ENCODE data around the gene KRR1.
A peak's percentile ranks its signal among the peaks of the same experiment; 100 is the strongest.

KRR1 gene

DNA sequence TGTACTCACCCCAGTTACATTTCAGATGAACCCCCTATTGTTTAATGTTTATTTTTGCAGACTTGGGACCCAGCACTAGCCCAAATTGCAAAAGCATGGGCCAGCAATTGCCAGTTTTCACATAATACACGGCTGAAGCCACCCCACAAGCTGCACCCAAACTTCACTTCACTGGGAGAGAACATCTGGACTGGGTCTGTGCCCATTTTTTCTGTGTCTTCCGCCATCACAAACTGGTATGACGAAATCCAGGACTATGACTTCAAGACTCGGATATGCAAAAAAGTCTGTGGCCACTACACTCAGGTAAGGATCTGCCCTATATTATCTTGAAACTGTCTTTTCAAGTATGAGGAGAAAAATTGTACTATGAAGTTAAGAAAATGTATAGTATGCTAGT lies 29.6 kb downstream of the KRR1 start:
- no peaks in the 10 kb centered on the region for H4K20me1 ChIP-seq (ENCODE audit: insufficient read depth, low read length)
- peaks cover 40% of the 10 kb centered on the region for H3K4me1 ChIP-seq (ENCODE audit: low read length)
- H3K27me3 ChIP-seq (ENCODE audit: low read depth, low read length), result no peaks in the 10 kb centered on the region
- H3K9me3 ChIP-seq (ENCODE audit: insufficient read depth, low read length), result no peaks in the 10 kb centered on the region
- peaks cover 6% of the 10 kb centered on the region for H3K36me3 ChIP-seq (replicated peaks; ENCODE audit: low read depth, low read length)
- H3K79me2 ChIP-seq (ENCODE audit: low read length), result peaks cover 5% of the 10 kb centered on the region
- TF ChIP-seq EZH2phosphoT487 (IDR thresholded peaks at IDR 0.05; ENCODE audit: low read depth), result no peak
- TF ChIP-seq, protein P1, sequence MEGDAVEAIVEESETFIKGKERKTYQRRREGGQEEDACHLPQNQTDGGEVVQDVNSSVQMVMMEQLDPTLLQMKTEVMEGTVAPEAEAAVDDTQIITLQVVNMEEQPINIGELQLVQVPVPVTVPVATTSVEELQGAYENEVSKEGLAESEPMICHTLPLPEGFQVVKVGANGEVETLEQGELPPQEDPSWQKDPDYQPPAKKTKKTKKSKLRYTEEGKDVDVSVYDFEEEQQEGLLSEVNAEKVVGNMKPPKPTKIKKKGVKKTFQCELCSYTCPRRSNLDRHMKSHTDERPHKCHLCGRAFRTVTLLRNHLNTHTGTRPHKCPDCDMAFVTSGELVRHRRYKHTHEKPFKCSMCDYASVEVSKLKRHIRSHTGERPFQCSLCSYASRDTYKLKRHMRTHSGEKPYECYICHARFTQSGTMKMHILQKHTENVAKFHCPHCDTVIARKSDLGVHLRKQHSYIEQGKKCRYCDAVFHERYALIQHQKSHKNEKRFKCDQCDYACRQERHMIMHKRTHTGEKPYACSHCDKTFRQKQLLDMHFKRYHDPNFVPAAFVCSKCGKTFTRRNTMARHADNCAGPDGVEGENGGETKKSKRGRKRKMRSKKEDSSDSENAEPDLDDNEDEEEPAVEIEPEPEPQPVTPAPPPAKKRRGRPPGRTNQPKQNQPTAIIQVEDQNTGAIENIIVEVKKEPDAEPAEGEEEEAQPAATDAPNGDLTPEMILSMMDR (IDR thresholded peaks at IDR 0.05; ENCODE audit: low read depth, low read length), result no peak
- H3K4me3 ChIP-seq (ENCODE audit: low read length), result peak overlapping the region; percentile 84
- peak overlapping the region; percentile 91 for H3K9ac ChIP-seq (ENCODE audit: low read length)
- no peak overlapping the region for H2AFZ ChIP-seq (ENCODE audit: low read depth, low read length)
- H3K27ac ChIP-seq (ENCODE audit: low read length), result peak overlapping the region; percentile 94
- H3K4me2 ChIP-seq (ENCODE audit: low read length), result peak overlapping the region; percentile 92

DNA sequence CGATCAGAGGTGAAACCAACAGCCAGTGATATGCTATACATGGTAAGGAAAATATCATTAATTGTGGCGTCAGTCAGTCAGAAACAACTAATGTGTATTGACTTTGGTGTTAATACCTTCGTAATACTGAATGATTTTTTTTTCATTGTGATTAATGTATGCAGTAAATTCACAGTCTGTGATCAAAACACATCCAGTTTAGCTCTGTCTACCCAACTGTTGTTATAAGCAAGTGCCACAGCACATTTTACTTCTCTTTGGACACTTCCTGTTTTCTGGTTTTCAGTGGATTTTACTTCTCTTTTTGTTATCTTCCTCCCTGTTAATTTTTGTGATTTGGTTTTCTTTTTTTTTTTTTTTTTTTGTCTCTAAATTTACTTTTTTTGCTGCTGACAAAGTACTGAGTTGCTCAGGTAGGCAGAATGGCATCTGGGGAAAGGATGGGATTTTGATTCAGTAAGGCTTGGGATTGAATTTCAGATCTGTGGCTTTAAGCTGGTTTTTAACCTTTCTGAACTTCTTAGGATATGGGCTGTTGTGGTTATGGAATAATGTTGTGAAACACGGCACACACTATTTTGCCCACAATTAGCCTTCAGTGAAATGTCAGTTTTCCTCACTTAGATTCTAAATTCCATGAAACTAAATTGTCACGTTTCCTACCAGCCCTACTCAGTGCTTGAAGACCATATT lies 30.2 kb downstream of the KRR1 start:
- Histone ChIP-seq H3K4me1 (ENCODE audit: low read length) (peaks cover 40% of the 10 kb centered on the region), H3K9ac (ENCODE audit: low read length) (peak overlapping the region; percentile 91), H2AFZ (ENCODE audit: low read depth, low read length) (peak overlapping the region; percentile 85), H3K27me3 (ENCODE audit: low read depth, low read length) (no peaks in the 10 kb centered on the region), H3K36me3 (replicated peaks; ENCODE audit: low read depth, low read length) (peaks cover 6% of the 10 kb centered on the region), H3K9me3 (ENCODE audit: insufficient read depth, low read length) (no peaks in the 10 kb centered on the region), H3K4me3 (ENCODE audit: low read length) (peak overlapping the region; percentile 84), H3K4me2 (ENCODE audit: low read length) (peak overlapping the region; percentile 92), H3K79me2 (ENCODE audit: low read length) (peaks cover 5% of the 10 kb centered on the region), H3K27ac (ENCODE audit: low read length) (peak overlapping the region; percentile 94), H4K20me1 (ENCODE audit: insufficient read depth, low read length) (no peaks in the 10 kb centered on the region)
- TF ChIP-seq, protein P1 (IDR thresholded peaks at IDR 0.05; ENCODE audit: low read depth, low read length), result no peak
- no peak for TF ChIP-seq EZH2phosphoT487 (IDR thresholded peaks at IDR 0.05; ENCODE audit: low read depth)

DNA sequence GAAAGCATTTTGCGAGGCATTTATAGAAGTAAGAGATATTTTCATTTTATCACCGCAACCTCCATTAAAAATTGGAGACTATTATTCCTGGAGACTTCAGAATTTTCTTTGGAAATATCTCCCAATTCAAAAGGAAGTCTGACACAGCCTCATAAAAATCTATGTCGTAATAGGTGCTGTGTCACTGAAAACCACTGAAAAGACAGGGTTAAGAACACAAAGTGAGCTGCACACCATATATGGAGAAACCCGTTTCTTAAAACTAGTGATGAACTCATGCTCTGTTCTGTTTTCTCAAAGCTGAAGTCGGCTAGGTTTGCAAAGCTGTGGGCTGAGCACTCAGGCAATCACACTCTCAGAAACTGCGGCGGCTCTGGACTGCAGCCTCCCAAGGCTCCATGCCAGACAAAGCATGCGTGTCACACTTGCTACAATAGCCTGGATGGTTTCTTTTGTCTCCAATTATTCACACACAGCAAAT lies 30.9 kb downstream of the KRR1 start, which contains the start of gene GLIPR1:
Gene GLIPR1, plus strand, starts transcription at position 287 of the 481 bp plus-strand sequence. Its CDS starts 126 bp downstream, at position 413.
- Histone ChIP-seq H3K27me3 (ENCODE audit: low read depth, low read length) (no peaks in the 10 kb centered on the region), H3K9me3 (ENCODE audit: insufficient read depth, low read length) (no peaks in the 10 kb centered on the region), H4K20me1 (ENCODE audit: insufficient read depth, low read length) (no peaks in the 10 kb centered on the region), H3K4me3 (ENCODE audit: low read length) (peak within 1 kb of the TSS; percentile 84), H3K36me3 (replicated peaks; ENCODE audit: low read depth, low read length) (peaks cover 6% of the 10 kb centered on the region), H3K79me2 (ENCODE audit: low read length) (peaks cover 5% of the 10 kb centered on the region), H3K9ac (ENCODE audit: low read length) (peak within 1 kb of the TSS; percentile 91), H3K4me1 (ENCODE audit: low read length) (peaks cover 40% of the 10 kb centered on the region), H3K4me2 (ENCODE audit: low read length) (peak within 1 kb of the TSS; percentile 92), H2AFZ (ENCODE audit: low read depth, low read length) (peak within 1 kb of the TSS; percentile 85), H3K27ac (ENCODE audit: low read length) (peak within 1 kb of the TSS; percentile 94)
- TF ChIP-seq, protein P1 (IDR thresholded peaks at IDR 0.05; ENCODE audit: low read depth, low read length), result no peak
- TF ChIP-seq EZH2phosphoT487 (IDR thresholded peaks at IDR 0.05; ENCODE audit: low read depth), result no peak

DNA sequence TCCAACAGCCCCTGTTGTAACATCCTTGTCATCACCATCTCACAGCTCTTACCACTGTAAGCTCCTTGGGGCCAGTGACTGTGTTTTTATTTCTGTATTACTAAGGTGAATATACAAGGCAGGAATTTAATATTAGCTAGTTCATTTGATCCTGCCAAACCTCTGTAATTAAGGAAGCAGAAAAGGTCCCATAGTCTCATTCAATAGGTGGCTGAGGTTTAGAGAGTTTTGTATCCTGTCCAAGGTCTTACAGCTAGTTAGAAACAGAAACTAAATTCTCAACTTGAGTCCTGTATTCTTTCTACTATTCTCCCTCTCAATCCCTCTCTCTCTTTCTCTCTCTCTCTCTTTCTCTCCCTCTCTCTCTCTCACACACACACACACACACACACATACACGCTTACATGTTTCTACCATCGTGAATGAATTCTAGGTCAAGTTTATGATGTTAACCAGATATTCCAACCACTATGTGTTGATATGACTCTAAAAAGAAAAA lies 31.4 kb downstream of the KRR1 start:
- no peaks in the 10 kb centered on the region for H3K9me3 ChIP-seq (ENCODE audit: insufficient read depth, low read length)
- peak overlapping the region; percentile 91 for H3K9ac ChIP-seq (ENCODE audit: low read length)
- H3K4me3 ChIP-seq (ENCODE audit: low read length), result peak overlapping the region; percentile 84
- TF ChIP-seq, protein P1 (IDR thresholded peaks at IDR 0.05; ENCODE audit: low read depth, low read length), result no peak
- TF ChIP-seq EZH2phosphoT487 (IDR thresholded peaks at IDR 0.05; ENCODE audit: low read depth), result no peak
- H3K4me1 ChIP-seq (ENCODE audit: low read length), result peaks cover 40% of the 10 kb centered on the region
- no peaks in the 10 kb centered on the region for H4K20me1 ChIP-seq (ENCODE audit: insufficient read depth, low read length)
- peak overlapping the region; percentile 92 for H3K4me2 ChIP-seq (ENCODE audit: low read length)
- peak overlapping the region; percentile 94 for H3K27ac ChIP-seq (ENCODE audit: low read length)
- H3K27me3 ChIP-seq (ENCODE audit: low read depth, low read length), result no peaks in the 10 kb centered on the region
- H3K36me3 ChIP-seq (replicated peaks; ENCODE audit: low read depth, low read length), result peaks cover 4% of the 10 kb centered on the region
- peaks cover 5% of the 10 kb centered on the region for H3K79me2 ChIP-seq (ENCODE audit: low read length)
- H2AFZ ChIP-seq (ENCODE audit: low read depth, low read length), result peak overlapping the region; percentile 85

All from OCI-LY3 (cell line).